Measurements from ENCODE around the gene DMXL2.
"Not testable (repeated sequence)": the region's sequence is repeated elsewhere in the genome, so short reads cannot be mapped to it uniquely, and the experiment has no call there.

Gene DMXL2

DNA sequence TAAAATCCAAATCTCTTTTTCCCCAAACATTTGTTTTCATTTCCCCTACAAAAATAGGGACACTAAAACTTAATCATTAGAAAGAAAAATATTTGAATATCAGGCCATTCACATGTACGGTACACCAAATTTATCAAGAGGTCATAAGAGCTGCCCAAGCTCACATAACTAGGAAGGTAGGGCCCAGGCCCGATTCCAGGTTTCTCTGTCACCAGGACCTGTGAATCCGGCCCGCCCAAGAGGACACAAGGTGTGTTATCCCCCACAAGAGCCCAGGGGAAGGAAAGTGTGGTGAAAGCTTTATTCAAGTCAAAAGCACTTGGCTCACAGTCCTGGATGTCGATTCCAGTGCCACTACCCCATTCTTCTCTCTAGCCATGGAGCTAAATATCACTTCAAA lies 130.6 kb downstream of the DMXL2 start:
- DNase-seq = no peak

DNA sequence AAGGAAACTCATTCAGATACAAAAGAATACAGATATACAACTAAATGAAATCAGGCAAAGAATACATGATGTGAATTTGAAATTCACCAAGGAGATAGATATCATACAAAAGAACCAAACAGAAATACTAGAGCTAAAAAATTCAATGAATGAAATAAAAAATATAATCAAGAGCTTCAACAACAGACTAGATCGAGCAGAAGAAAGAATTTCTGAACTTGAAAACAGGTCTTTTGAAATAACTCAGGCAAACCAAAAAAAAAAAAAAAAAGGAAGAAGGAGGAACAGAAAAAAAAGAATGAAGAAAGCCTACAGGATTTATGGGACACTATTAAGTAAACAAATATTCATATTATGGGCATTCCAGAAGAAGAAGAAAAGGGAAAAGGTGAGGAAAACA lies 137.8 kb downstream of the DMXL2 start:
- DNase-seq = no peak

DNA sequence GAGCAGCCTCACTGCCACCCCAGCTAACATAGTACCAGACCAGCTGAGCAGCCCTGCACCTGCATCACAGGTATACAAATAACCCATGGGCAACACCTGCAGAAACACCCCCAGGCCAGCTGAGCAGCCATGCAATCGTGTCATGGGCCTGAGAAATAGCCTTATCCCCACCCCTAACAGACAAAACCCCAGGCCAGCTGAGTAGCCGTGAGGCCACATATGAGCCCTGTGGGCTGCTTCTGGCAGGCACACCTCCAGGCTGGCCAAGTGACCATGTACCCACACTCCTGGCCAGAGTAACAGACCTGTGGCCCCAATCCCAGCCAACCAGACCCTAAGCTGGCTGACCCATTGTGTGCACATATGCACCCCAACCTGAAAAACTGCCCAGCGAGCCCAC lies 138.6 kb downstream of the DMXL2 start:
- DNase-seq = no peak

DNA sequence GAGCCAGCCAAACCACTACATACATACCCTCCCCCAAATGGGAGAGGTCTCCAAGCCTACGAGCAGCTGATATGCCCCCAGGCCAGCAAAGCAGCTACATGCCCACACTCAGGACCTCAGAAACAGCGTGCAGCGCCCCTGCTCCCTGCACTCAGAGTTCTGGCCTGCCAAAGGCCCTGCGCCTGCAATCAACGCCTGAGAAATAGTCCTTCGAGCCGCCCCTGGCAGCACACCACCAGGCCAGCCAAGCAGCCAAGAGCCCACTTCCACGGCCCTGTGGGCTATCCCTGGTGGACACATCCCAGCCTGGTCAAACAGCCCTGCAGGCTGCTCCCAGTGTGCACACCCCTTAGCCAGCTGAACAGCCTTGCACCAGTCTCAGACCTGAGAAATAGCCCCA lies 139.1 kb downstream of the DMXL2 start:
- DNase-seq = no peak

DNA sequence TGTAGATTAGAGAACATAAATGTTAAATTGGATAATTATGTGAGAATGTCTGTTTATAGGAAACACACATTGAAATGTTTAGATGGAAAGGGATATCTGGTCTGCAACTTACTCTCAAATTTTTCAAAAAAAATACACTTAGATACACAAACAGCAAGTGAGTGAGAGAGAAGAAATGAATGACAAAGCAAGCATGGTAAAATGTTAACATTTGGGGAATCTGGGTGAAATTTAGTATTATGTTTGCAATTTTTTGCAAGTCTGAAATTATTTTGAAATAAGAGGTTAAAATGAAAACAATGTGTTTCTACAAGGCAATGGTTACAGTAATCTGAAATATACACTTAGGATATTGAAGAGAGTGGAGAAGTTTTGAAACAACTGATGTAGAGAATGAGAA lies 146.8 kb downstream of the DMXL2 start:
- DNase-seq = no peak

DNA sequence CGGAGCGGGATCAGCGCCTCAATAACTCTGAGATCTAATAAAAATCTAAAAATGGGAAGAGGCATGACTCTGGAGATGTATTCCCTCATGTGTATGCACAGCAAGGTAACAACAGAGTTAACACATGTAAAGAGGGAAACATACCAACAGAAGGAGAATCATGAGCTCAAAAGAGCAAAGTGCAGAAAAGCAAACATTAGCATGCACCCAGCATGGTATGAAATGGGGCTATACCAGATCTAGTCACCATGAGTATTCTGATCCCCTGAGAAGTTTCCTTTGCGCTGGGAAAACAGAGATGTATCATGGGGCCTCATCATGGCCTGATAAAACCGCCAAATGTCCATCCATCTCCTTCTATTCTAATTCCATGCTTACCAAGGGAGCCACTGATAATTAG lies 152.1 kb downstream of the DMXL2 start:
- no peak for DNase-seq

DNA sequence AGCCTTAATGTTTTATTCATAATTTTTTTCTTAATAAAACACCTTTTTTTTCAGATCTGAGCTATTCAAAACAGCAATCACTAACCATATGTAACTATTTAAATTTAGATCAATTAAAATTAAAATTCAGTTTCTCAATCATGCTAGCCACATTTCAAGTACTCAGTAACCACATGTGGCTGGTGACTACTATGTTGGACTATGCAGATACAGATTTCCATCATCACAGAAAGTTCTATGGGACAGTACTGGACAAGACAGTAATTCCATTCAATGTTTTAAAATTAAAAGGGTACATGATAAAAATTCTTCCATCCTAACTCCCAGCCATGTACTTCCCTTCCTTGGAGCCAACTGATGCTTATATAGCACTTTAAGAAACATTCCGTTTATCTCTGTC lies 161.8 kb downstream of the DMXL2 start:
- DNase-seq = no peak

DNA sequence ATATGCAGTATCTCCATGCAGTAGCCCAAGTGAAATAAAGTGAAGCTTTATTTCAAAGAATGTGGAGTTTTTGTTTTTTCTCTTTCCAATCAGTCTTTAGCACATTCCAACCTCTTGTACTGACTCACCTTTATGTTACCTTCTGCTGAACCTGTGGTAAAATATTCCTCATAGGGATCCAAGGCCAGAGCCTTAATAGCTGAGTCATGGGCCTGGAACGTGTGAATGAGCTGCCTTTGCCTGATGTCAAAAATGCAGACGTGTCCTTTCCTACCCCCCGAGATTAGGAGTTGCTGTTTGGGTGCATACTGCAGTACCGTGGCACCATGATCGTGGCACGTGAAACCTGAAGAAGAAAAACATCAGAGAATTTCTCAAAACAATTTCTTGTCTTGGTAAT lies 172.6 kb downstream of the DMXL2 start:
- DNase-seq = no peak

DNA sequence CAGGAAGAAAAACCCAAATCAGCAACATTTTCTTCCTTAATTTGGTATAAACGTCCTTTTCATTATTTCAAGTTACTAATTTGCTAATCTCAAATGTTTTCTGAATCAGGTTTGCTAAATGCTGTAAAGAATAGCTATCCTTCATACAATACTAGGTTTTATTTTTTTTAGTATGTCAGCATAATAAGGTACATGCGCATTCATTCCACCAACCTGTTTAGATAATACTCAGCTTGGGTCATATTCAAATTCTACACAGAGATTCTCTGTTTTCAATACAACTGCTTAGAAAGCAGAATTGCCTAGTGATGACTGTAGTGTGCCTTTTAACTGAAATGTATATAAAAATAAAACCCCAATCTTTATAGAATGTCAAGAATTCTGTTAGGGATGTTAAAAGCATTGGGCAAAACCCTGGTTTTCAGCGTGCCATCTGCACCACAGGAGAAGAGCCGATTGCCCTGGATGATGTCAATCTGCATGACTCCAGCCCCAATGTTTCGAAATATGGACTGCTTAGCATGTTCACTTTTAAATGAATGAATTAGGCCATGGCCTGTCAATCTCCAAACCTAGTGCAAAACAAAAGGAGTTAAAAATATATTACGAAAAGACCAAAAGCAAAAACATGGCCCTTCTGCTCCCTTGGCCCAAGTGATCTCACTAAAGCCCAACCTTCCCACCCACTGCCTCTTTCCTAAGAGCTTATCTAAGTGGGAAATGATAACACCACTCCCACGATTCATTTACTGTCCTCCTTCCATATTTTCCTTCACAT lies 173.8 kb downstream of the DMXL2 start:
- DNase-seq = no peak

DNA sequence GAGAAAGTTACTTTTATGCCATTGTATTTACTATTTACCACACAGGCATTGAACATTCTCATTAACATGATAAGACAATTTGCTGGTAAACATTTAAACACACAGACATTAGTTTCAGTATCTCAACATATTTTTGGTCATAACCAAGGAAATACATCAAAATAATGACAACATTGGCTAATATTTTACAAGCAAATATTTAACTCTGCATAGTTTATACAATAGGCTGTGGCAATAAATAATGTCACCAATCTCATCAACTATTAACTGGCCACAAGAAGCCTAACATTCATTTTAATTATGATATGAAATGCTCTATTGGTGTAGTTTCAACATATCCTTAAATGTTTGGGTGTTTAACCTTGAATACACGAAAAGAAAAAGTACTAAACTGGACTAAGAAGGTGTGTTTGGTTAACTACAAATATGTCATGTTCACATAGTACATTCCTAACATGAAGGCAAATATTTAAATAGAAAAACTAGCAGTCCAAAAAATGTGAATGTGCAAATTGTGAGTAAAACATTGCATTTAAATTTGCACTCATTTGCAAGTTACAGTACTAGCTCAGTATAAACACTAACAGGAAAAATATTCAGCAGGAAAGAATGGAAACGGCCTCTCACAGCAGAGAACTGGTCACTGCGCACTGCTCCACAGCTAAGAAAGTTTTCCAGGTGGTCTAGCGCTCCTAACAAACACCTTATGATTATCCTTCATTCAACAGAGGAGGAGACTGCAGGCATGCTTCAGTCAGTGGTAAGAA lies 174.5 kb downstream of the DMXL2 start:
- DNase-seq = no peak

DNA sequence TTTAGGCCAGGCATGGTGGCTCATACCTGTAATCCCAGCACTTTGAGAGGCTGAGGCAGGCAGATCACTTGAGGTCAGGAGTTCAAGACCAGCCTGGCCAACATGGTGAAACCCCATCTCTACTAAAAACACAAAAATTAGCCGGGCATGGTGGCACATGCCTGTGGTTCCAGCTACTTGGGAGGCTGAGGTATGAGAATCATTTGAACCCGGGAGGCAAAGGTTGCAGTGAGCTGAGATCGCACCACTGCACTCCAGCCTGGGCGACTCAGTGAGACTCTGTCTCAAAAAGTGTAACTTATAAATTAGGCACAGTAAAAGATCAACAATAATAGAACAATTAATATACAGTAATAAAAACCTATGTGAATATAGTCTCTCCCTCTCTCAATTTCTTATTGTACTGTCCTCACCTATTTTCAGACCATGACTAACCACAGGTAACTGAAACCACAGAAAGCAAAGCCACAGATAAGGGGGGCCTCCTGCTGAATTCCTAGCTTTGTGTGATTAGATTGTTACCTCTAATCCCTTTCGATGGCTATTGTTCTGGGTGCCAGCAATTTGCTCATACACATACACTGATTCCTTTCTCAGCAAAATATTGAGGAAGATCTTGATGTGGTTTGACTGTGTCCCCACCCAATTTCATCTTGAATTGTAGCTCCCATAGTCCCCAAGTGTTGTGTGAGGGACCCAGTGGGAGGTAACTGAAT lies 176.4 kb downstream of the DMXL2 start:
- DNase-seq = not testable (repeated sequence)

DNA sequence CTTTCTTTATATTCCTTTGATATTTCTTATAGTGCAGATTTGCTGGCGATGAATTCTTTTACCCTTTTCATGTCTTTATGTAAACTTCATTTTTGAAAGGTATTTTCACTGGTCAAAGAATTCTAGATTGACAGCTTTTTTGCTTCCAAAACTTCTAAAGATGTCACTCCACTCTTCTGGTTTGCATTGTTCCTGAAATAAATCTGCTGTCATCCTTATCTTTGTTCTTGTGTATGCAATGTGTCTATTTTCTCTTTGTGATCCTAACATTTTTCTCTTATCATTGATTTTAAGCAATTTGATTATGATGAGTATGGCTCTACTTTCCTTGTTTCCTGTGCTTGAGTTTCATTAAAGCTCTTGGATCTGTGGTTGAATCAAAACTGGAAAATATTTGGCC lies 177.8 kb downstream of the DMXL2 start:
- no peak for DNase-seq

DNA sequence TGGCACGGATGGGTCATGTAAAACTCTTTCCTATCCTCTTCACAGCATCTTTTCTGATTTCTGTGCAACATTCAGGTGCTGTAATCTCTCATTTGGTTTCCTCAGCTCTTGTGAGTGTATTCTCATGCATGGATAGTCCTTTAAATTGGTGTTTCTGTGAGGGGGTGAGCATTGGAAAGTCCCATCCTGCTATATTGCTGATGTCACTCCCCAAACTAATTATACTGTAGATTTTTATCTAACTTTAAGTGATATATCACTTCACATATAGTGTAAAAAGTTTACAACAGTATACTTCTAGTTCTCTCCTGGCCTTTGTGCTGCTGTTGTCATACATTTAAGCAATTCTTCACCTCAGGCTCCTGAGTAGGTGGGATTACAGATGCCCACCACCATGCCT lies 178.5 kb downstream of the DMXL2 start:
- DNase-seq = no peak

DNA sequence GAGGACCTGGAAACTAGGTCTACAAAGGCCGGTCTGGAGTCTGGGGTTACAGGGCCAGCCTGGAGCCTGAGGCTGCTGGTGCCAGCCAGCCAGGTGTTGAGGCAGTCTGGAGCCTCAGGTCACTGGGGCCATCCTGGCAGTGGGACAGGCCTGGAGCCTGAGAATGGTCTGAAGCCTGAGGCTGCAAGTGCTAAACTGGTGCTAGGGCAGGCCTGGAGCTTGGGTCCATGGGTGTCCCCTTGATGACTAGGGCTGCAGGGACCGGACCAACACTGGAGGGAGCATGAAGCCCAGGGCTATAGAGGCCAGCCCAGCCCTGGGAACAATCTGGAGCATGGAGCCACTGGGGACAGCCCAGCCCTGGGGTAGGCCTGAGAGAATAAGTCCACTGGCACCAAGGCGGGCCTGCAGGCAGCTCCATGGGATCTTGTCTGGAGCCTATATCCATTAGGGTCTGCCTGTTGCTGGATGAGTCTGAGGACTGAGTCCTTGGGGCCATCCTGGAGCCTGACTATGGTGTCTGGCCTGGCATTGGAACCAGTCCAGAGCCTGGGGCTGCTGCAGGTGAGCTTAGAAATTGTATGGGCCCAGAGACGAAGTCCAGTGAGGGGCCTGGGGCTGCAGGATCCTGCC lies 179.2 kb downstream of the DMXL2 start:
- DNase-seq = no peak

DNA sequence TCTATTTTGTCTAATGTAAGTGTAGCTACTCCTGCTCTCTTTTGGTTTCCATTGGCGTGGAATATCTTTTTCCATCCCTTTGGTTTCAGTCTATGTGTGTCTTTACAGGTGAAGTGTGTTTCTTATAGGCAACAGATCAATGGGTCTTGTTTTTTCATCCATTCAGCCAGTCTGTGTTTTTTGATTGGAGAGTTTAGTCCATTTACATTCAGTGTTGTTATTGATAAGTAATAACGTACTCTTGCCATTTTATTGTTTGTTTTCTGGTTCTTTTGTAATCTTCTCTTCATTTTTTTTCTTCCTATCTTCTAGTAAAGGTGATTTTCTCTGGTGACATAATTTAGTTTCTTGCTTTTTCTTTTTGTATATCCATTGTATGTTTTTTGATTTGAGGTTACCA lies 184.0 kb downstream of the DMXL2 start:
- no peak for DNase-seq

DNA sequence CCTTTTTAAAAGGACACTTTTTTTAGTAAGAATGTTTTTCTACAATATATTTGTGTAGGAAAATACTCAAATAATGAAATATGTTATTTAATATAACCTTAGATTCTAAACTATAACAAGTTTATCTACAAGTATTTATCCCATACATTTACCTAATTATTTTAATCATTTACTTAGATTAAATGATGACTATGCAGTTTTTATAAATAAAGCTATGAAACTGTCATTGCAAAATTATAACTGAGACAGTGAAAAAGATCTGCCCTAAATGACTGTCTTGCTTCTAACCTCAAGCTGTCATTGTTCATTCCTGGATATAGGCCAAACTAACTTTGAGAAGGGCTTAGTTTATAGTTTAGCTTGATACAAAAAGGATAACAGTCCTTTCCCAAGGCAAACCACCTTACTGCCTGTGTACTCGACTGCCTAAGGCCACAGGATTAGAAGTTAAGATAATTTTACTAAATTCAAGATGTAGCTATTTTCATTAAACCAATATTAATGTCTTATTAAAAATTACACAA lies 197.0 kb downstream of the DMXL2 start:
- DNase-seq = no peak

DNA sequence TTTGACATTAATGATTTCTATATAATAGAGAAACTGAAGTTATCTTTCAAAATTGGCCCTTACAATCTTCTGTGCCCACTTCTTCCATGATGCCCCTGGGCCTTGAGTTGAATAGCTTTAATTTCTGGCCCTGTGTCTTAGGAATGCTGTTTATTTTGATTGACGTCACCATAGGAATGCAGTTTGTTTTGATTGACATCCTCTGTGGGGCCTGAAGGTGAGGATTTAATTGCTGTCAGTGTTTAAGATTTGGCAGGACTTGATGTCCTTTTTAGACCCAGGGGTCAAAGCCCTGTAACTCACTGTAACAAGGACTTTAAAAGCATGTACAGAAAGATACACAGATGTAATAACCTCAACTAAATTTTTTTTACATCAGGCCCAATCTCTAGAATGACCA lies 197.8 kb downstream of the DMXL2 start:
- DNase-seq = no peak

DNA sequence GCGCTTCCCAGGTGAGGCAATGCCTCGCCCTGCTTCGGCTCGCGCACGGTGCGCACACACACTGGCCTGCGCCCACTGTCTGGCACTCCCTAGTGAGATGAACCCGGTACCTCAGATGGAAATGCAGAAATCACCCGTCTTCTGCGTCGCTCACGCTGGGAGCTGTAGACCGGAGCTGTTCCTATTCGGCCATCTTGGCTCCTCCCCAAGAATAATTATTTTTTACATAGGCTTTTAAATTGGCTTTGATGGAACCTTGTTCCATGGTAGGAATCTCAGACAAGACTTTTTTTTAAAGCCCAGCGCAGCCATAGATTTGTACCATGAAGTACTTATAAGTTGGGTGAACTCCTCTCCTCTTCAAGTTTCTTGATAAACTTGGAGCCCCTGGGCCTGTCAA lies 199.5 kb downstream of the DMXL2 start:
- DNase-seq = not testable (repeated sequence)

DNA sequence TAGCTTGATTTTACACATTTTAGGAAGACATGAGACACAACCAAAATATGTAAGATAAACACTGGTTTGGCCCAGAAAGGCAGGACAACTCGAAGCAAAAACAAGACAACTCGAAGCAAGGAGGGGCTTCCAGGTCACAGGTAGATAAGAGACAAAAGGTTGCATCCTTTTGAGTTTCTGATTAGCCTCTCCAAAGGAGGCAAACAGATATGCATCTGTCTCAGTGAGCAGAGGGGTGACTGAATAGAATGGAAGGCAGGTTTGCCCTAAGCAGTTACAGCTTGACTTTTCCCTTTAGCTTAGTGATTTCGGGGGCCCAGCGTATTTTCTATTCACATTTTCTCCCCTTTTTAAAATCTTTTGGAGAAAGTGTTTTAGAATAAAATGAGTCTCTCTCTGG lies 206.4 kb downstream of the DMXL2 start:
- no peak for DNase-seq

DNA sequence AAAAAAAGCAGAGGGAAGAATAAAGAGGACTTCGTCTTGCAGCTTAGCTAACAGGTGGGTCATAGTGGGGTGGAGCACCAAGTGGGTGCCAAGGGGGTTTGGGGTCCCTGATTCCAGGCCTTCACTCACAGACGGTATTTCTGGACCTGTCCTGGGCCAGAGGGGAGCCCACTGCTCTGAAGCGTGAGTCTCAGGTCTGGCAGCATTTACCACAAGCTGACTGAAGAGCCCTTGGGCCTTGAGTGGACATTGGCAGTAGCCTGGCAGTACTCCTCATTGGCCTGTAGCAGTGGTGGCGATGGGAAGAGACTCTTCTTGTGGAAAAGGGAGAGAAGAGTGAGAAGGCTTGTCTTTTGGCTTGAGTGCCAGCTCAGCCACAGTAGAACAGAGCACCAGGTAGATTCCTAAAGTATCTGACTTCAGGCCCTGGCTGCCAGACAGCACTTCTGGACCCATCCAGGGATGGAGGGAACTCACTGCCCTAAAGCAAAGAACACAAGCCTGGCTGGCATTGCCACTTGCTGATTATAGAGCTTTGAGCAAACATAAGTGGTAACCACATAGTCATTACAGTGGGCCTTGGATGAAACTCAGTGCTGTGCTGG lies 208.2 kb downstream of the DMXL2 start:
- DNase-seq = no peak

DNA sequence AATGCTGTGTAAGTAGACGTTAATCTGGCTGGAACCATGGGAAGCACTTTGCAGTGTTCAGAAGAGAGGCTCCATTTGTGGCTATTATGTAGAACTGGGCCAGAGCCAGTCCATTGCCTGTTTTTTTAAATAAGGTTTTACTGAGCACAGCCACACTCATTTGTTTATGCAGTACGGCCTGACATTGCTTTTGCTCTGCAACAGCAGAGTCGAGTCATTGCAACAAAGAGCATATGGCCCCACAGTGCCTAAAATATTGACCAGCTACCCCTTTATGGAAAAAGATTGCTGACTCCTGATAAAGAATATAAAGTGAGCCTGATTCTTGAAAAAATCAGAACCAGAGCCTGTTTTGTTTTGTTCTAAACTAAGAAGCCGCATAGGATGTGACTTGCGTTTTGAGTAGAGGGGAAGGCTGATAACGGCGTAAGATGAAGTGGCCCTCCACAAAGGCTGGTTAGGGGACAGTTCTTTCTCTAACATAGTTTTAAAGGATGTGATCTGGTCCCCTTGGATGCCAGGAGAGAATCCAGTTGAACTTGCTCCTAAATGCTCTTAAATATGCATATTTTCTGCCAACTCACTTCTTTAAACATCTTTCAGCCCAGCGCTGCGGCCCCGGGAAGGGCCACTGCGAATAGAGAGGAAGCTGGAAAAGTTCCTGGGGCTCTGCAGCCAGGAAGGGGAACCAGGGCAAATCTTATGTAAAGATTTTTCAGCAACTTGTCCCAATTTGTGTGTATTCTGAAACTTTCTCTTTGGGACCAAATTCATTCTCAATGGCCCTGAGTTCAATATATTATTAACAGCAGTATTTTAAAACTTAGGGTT lies 216.7 kb downstream of the DMXL2 start:
- DNase-seq = no peak

All from 8988T (cell line).